ENCODE measurements around the gene ZNF260.
"Not testable (repeated sequence)": the region's sequence is repeated elsewhere in the genome, so short reads cannot be mapped to it uniquely, and the experiment has no call there.

ZNF260 gene

DNA sequence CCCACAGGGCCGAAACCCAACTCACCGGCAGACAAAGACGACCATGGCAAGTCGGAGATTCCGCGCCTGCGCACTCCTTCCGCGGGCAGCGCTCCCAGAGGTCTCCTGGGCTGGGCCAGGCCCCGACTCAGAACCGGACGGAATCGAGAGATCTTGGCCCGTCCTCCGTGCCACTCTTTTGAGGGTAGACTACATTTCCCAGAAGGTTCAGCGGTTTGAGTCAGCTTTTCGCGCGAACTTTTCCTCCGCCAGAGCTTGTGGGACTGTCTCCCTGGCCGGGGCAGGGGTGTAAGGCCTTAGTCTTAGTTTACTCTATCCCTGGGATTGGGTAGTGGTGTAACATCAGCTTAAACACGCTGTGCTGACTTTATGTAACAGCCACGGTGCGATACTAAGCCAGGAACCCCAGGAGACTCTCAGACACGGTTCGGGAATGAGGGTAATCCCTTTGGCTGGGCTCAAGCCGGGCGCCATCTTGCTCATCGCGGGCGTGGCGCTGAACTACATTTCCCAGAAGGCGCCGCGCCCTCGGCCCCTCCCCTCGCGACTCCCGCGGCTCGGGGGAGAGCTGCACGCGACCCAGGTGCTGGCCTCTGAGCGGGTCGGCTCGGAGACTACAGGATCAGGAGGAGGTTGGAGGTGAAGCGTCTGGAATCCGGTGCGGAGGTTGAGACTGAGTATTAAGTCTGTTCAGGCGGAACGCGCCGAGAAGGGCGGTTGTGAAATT is at the start of gene ZNF260:
Gene ZNF260, minus strand, starts transcription at position 78 of the 727 bp plus-strand sequence. CDS start 13,033 bp downstream, outside the sequence.
- DNase-seq = peak; percentile 96

GRCh38 chr19:36577271-36577996 is 49.4 kb upstream of the ZNF260 start:
- no peak for DNase-seq

DNA sequence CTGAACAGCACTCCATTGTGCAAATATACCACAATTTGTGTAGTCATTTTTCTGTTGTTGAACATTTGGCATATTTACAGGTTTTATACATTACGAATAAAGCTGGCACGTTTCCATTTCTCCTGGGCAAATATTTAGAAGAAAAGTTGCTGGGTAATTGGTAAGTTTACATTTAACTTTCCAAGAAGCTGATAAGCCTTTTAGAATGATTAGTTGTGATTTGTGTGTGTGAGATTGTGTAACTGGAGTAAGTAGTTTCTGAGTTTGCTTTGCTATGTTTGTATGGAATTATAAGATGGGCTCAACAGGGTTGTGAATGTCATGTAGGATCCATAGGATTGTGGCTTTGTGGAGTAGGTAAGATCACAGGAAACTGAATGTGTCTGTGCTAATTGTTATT is 46.7 kb upstream of the ZNF260 start:
- DNase-seq = no peak

DNA sequence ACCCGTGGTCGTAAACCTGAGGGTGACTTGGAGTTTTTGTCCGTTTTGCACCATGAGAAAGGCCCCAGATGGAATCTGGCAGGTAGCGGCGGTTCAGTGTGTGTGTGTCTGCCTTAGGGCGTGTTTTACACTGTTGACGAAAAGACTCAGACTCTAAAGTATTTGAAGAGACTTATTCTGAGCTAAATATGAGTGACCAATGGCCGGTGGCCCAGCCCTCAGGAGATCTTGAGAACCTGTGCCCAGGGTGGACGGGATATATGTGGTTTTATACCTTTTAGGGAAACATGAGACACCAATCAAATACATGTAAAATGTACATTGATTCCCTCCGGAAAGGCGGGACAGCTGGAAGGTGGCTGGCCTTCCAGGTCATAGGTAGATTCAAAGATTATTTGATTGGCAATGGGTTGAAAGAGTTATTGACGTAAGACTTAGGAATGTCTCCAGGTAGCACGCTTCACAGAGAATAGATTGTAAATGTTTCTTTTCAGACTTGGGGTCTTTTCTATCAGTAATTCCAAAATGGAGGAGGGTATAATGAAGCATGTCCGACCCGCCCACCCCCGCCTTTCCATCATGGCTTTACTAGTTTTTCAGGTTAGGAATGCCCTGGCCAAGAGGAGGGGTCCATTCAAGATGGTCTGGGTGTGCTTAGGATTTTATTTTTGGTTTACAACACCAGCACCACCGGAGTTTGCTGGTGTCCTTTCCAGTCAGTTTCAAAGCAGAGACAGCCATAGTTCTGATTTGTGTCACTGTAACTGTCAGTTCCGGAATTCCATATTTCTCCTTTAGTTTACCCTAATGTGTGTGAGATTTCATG is 46.0 kb upstream of the ZNF260 start:
- DNase-seq = no peak

DNA sequence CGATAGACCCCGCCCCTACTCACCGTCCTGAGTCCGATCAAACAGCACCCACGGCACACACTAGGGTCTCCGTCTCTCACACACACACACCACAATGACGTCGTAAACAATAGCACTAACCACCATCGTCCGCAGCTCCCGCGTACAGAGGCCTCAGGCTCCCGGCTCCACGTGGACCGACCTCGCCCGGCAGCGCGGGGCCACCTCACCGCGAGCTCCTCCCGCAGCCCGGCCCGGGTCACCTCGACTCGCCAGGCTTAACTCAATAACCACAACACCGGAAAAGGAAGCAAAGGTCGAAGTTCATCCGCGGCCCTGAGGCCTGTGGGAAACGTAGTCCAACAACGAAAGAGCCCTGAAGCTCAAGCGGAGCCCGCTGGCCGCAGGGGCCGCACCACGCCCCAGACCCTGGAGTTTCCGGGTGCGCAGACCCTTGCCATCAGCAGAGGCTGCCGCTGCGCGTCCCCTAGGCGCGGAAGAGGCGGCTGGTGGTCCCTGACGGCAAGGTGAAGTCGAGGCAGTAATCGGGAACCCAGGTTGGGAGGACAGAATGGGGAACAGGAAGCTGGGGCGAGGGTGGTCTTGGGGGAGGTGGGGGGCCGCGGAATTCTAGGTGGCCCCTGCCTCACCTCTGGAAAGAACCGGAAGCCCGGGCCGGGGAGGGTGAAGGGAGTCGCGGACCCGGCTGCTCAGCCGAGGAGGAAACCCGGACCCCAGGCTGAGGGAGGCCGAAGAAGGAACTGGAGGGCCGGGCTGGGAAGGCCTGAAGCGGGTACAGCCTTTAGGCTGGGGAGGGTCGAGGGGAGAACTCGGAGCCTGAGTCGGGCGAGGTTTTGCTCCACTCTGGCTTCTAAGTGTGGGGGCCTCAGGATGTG is 45.2 kb upstream of the ZNF260 start, which contains the start of gene ZNF529:
Gene ZNF529, minus strand, starts transcription at position 273 of the 875 bp plus-strand sequence. CDS start 946 bp downstream, outside the sequence.
- DNase-seq = peak; percentile 87

- DNase-seq = no peak
These were observed 44.5 kb upstream of the ZNF260 start for GRCh38 chr19:36572593-36573019.

GRCh38 chr19:36564391-36564790 is 36.3 kb upstream of the ZNF260 start:
- DNase-seq = no peak

- DNase-seq = no peak
These were observed 19.1 kb upstream of the ZNF260 start for GRCh38 chr19:36547001-36547732.

DNA sequence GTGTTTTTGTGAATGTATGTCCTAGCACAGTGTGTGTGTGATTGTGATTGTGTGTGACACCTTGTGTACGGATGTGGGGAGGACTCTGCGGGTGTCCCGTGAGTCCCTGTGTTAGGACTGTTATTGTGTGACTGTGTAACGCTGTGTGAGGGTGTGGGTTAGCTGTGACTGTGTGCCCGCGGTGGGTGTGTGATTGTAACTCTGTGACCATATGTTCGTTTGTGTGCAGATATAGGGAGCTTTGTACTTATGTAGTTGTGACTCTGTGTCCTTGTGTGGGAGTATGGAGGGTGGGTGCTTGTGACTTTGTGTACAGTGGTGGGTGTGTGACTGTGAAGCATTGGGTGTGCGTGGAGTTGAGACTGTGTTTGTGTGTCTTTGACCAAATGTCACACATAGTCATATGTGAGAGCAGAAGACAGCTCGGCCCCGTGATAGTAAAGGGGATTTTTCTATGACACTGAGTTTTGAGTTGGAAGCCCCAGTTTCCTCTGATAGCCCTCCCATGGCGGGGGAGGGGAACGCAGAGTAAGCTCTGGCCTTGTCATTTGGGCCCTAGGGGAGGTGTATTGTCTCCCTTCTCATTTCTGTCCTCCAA is 949 bp upstream of the ZNF260 start:
- DNase-seq = no peak

DNA sequence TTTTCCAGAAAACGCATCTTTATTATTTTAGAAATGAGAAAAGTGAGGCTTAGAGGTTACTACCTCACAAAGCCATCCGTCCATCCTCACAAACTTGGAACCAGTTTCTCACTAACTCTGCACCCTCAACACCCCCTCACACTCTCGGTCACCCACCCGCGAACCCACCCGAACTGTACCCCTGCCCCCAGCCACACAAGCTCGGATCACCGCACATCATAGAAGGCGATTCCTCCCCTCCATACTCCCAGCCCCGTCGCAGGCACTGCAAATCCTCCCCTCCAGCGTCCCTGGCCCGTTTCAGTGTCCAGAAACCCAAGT is 238 bp downstream of the ZNF260 start:
- DNase-seq = no peak

- no peak for DNase-seq
These were observed 730 bp downstream of the ZNF260 start for GRCh38 chr19:36527341-36527740.

- no peak for DNase-seq
These were observed 1.5 kb downstream of the ZNF260 start for GRCh38 chr19:36526581-36526980.

GRCh38 chr19:36524617-36525016 is 3.5 kb downstream of the ZNF260 start:
- no peak for DNase-seq

DNA sequence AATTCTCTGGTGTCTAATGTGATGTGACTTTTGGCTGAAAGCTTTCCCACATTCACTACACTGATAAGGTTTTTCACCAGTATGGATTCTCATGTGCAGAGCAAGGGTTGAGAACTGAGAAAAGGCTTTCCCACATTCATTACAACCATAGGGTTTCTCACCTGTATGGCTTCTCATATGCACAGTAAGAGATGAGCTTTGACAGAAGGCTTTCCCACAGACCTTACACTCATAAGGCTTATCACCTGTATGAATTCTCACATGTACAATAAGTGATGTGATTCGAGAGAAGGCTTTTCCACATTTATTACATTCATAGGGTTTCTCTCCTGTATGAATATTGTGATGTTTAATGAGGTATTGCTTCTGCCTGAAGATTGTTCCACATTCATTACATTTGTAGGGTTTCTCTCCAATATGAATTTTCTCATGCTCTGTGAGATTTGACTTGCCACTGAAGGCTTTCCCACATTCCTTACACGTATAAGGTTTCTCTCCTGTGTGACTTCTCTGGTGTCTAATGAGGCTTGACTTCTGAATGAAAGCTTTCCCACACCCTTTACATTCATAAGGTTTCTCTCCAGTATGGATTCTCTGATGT is 14.0 kb downstream of the ZNF260 start:
- DNase-seq = no peak

DNA sequence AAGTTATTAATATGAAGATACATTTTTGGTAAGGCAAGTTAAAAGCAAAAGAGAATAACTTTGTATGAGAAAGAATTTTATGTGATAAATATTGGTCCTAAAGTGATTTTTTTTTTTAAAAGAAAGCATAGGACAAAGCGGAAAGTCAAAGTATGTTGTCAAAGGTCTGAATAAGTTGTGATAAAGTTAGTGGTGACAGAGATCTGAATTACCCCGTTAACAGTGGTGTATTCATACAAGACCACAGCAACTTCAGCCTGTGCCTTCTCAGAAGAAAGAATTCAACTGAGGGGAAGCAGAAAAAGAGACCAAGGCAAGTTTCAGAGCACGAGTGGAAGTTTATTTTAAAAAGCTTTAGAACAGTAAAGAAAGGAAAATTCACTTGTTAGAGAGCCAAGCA is 19.7 kb downstream of the ZNF260 start:
- no peak for DNase-seq

DNA sequence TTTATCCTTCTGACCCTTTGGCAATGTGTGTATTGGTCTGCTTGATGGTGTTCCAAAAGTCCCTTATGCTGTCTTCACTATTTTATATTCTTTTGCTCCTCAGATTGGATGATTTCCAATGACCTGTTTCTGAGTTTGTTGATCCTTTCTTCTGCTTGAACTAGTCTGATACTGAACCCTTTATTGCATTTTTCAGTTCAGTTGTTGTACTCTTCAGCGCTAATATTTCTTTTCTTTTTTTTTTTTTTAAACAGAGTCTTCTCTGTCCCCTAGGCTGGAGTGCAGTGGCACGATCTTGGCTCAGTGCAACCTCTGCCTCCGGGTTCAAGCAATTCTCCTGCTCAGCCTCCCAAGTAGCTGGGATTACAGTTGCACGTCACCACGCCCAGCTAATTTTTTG is 26.1 kb downstream of the ZNF260 start:
- no peak for DNase-seq

- no peak for DNase-seq
These were observed 31.1 kb downstream of the ZNF260 start for GRCh38 chr19:36497001-36497400.

GRCh38 chr19:36492689-36493453 is 35.2 kb downstream of the ZNF260 start:
- peak; percentile 18 for DNase-seq

DNA sequence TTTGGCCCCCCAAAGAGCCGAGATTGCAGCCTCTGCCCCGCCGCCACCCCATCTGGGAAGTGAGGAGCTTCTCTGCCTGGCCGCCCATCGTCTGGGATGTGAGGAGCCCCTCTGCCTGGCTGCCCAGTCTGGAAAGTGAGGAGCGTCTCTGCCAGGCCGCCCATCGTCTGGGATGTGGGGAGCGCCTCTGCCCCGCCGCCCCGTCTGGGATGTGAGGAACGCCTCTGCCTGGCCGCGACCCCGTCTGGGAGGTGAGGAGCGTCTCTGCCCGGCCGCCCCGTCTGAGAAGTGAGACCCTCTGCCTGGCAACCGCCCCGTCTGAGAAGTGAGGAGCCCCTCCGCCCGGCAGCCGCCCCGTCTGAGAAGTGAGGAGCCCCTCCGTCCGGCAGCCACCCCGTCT is 37.2 kb downstream of the ZNF260 start:
- not testable (repeated sequence) for DNase-seq

GRCh38 chr19:36489920-36490415 is 38.1 kb downstream of the ZNF260 start:
- peak; percentile 91 for DNase-seq
